HG02623 (cell line): ENCODE data around the gene ATP23.

Experiments used
- ATAC-seq: cut with Tn5 transposase; IDR thresholded peaks from one replicate; pipeline ENCODE4 v1.9.1; 2021; ENCODE audit warnings: moderate library complexity; ENCODE audit not compliant: unreplicated experiment

ATP23 gene

GRCh38 chr12:57966536-57966935 lies 25.2 kb downstream of the ATP23 start:
- no peak for ATAC-seq

DNA sequence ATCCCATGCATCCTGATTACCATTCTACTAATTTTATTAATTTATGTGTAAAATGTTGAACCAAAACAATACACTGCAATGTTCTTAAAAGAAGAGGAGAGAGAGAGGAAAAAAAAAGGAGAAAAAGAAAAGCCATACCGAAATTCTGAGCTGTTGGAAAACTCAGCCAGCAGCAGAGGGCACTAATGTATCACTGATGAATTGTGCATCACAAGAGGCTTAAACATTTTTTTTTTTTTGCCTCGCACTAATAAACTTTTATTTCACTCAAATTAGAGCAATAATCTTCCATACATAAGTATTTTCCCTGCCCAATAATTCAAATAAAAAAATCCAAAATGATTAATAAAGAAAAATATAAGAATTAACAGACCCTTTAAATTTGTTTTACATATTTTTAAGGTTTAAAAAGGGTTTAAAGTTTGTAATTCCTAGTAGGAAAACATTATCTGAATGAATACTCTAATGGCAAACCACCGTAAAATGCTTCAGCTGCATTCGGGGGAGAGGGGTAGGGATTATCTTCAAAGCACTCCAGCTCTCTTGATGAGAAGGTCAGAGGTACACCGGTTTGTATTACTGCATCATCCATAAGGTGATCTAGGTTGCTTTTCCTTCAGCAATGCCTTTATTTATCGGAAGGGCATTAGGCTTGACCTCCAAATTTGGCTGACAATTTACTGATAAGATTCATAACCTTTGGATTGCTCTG lies 41.9 kb downstream of the ATP23 start:
- ATAC-seq, result no peak

DNA sequence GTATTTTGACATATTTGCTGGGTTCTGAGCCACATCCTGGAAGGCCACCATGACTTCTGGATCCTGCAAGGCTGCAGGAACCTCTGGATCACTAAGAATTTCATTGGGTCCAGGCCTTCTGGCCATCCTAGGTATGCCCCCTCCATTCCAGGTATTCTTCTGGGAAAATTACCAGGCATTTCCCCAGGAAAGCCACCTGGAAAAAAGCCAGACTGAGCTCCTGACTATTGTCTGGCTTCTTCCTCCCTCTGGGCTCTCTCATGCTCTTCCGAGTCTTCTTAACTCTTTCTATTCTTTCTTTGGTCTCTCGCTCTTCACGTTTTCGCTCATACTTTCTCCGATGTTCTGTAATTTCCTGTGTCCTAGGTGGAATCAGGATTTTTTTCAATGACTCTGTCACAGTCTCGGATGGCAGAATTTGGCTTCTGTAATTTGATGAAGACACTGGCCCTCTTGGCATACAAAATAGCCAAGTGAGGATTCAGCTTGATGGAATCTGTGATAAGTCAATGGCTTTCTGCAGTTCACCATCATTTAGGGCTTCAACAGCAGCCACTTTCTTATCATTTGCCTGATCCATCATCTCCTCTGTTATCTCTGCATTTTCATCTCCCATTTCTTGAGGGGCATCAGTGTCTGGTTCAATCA lies 42.6 kb downstream of the ATP23 start:
- ATAC-seq, result no peak

- ATAC-seq, result no peak
These were observed 43.3 kb downstream of the ATP23 start for GRCh38 chr12:57984629-57985151.

GRCh38 chr12:57985685-57986084 lies 44.3 kb downstream of the ATP23 start:
- no peak for ATAC-seq

- no peak for ATAC-seq
These were observed 48.5 kb downstream of the ATP23 start for GRCh38 chr12:57989838-57990237.

DNA sequence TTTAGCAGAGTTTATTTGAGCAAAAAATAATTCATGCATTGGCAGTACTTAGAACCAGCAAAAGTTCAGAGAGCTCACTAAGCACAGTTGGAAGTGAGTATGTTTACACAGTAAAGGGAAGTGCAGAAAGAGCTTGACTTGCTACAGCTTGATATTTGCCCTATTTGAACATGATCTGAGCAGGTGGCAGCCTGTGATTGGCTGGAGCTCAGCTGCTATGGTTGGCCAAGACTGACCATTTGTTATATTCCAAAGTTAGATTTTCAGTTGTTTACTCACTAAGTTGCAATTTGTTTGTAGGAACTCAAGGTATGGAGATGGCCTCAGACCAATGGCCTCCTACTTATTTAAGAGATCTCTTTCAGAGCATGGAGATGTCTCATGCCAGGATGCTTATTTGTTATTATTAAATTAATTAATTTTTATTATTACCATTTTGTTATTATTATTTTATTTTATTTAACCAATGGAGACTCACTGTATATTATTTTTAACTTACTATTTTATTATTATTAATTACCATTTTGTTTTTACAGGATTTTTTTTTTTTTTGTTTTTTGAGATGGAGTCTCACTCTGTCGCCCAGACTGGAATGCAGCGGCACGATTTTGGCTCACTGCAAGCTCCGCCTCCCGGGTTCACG lies 49.0 kb downstream of the ATP23 start:
- ATAC-seq, result no peak

DNA sequence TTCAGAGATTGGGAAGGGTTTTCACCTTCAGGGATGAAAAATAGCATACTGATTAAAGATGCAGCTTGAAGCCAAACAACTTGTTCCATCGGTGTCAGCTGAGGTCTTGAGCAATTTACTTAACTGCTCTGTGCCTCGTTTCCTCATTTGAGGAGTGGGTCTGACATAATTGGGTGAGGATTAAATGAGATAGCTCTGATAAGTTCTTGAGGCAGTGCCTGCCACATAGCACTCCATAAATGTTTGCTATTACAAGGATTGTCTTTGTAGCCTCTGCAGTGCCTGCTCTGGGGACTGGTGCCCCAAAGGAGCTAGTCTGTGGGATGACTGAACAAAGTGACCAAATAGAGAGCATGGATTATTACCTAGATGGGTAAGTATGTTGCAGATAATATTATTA lies 50.6 kb downstream of the ATP23 start:
- no peak for ATAC-seq

GRCh38 chr12:57993030-57993429 lies 51.7 kb downstream of the ATP23 start:
- no peak for ATAC-seq

- no peak for ATAC-seq
These were observed 52.5 kb downstream of the ATP23 start for GRCh38 chr12:57993834-57994233.

GRCh38 chr12:57996520-57996919 lies 55.2 kb downstream of the ATP23 start:
- ATAC-seq, result no peak

DNA sequence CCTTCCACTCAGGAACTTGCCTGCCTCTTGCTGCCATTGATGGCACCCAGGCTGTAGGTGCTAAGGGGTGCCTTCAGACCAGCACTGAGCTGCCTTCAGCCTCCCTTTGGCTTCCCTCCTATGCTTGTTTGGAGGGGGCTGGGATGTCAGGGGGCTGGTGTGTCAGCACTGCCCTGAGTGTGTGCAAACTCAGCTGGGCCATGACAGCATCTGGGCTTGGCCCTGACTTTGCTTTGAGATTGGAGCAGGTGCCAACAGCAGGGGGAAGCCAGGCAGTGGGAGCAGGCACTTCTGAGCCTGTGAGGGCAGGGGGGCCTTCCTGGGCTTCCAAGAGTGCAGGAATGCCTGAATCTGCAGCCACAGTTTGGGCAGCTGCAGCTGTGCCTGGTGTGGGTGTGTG lies 56.9 kb downstream of the ATP23 start:
- no peak for ATAC-seq

DNA sequence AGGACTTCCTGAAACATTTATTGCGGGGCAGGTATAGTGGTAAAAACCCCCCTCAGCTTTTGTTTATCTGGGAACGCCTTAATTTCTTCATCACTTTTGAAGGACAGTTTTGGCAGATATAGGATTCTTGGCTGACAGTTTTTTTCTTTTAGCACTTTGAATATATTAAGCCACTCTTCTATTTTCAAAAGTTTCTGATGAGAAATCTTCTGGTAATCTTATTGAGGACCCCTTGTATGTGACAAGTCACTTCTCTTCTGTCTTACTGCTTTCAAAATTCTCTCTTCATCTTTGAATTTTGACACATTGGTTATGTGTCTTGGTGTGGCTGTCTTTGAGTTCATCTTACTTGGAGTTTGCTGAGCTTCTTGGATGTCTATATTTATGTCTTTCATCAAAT lies 59.1 kb downstream of the ATP23 start:
- ATAC-seq, result no peak

- no peak for ATAC-seq
These were observed 66.5 kb downstream of the ATP23 start for GRCh38 chr12:58007875-58008274.

DNA sequence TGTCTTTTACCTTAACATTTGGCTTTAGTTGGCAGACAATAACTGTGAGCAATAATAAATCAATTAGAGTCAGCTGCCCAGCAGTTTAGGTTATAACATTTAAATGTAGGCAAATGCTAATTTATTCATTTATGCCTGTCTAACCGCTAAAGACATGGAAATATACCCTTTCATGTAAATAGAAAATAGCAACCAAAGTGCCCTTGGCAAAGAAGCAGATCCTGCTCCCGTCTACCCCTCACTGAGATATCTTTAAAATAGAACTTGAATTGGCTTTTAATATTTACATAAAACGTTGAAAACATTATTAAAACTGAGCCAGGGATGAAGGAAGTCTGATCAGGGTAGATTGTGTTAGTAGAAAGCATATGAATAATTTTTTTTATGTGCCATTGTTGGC lies 67.3 kb downstream of the ATP23 start:
- no peak for ATAC-seq
